ENCODE measurements around the gene DFFB. TPM values are rescaled to one million over a fixed set of nuclear protein-coding genes. Genes with fewer than 3 reads are reported as not detected.

Gene DFFB
- total and polyA plus RNA-seq, 9 of the 15 experiments (the other 6 are each of a cell fraction or from before 2014, with no cell fraction given), result 2.3 to 15.8 (median 11.5) TPM

DNA sequence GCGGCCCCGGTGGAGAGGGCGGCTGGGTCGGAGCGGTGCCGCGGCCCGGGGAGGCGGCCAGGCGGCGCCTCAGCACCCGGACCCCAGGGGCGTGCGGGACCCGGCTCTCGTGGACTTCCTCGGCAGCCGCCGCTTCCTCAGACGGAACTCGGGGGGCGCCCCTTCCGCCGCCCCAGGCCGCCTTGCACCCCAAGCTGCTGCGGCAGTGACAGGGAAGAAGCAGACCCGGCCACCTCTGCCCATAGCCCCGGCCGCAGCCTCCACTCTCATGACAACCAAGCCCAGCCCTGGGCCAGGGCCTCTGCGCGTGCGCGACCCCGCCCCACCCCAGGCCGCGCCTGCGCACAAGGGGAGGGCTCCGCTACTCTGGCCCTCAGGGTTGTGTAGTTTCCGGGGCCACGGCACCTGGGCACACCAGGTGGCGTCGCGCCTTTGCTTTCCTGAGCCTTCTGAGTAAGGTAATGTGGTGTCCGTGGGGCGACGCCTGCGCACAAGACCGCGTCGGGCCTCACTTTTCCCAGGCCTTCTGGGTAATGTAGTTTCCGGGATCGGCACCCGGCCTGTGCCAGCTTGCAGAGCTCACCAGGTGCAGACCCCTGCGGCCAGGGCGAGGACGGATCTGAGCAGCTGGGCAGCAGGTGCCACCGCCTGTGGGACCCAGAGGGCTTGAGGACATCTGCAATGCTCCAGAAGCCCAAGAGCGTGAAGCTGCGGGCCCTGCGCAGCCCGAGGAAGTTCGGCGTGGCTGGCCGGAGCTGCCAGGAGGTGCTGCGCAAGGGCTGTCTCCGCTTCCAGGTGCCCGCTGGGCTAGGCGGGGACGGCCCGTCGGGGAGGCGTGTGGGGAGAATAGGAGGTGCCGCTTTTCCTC lies at the start of gene DFFB, which contains the start of gene CEP104 (continued):
- TF ChIP-seq ZC3H8 (IDR thresholded peaks at IDR 0.05) (no peak), SMAD1 (IDR thresholded peaks at IDR 0.05; ENCODE audit: low read depth, low read length, partially characterized antibody) (no peak), POLR3G (IDR thresholded peaks at IDR 0.05; ENCODE audit: extremely low read depth, insufficient read length, insufficient replicate concordance) (no peak), ZNF282 (CRISPR knock-in tag; IDR thresholded peaks at IDR 0.05) (no peak), MTA2 (IDR thresholded peaks at IDR 0.05; ENCODE audit: low read depth) (no peak), PPARD (CRISPR knock-in tag; IDR thresholded peaks at IDR 0.05) (no peak), E2F4 (CRISPR knock-in tag; IDR thresholded peaks at IDR 0.05; ENCODE audit: low read depth) (peak; percentile 77; the same call in 1 of the 2 replicates), HMGN3 (IDR thresholded peaks at IDR 0.05; ENCODE audit: borderline replicate concordance, extremely low read depth, insufficient read length, low read depth, low read length) (peak; percentile 80), XRCC3 (IDR thresholded peaks at IDR 0.05) (no peak), HMG20B (CRISPR knock-in tag; IDR thresholded peaks at IDR 0.05) (no peak), HMG20A (CRISPR knock-in tag; conservative IDR thresholded peaks at IDR 0.05) (no peak), TAF9B (IDR thresholded peaks at IDR 0.05; ENCODE audit: partially characterized antibody) (no peak), CXXC5 (CRISPR knock-in tag; IDR thresholded peaks at IDR 0.05) (peak; percentile 89), ARID4B (CRISPR knock-in tag; IDR thresholded peaks at IDR 0.05) (peak; percentile 93), ZNF589 (CRISPR knock-in tag; IDR thresholded peaks at IDR 0.05; ENCODE audit: low read depth) (no peak), ILK (tag; IDR thresholded peaks at IDR 0.05; ENCODE audit: borderline replicate concordance, low read depth) (no peak), SRSF1 (IDR thresholded peaks at IDR 0.05; ENCODE audit: low read depth, low read length) (no peak), CEBPB (tag; IDR thresholded peaks at IDR 0.05) (no peak), WHSC1 (IDR thresholded peaks at IDR 0.05; ENCODE audit: low read length) (no peak), CBX5 (IDR thresholded peaks at IDR 0.05; ENCODE audit: borderline replicate concordance, low read depth) (no peak)
- TF ChIP-seq, protein P1, sequence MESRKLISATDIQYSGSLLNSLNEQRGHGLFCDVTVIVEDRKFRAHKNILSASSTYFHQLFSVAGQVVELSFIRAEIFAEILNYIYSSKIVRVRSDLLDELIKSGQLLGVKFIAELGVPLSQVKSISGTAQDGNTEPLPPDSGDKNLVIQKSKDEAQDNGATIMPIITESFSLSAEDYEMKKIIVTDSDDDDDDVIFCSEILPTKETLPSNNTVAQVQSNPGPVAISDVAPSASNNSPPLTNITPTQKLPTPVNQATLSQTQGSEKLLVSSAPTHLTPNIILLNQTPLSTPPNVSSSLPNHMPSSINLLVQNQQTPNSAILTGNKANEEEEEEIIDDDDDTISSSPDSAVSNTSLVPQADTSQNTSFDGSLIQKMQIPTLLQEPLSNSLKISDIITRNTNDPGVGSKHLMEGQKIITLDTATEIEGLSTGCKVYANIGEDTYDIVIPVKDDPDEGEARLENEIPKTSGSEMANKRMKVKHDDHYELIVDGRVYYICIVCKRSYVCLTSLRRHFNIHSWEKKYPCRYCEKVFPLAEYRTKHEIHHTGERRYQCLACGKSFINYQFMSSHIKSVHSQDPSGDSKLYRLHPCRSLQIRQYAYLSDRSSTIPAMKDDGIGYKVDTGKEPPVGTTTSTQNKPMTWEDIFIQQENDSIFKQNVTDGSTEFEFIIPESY (CRISPR knock-in tag; IDR thresholded peaks at IDR 0.05), result no peak; the same call in 1 of the 2 replicates

All from K562 (cell line).